Measurements from ENCODE around the gene CADPS2. TPM values are rescaled to one million over a fixed set of nuclear protein-coding genes. Genes with fewer than 3 reads are reported as not detected.

Gene CADPS2
- total RNA-seq, 4 donors from 2014 or later = 2.2 to 9.2 (median 5.7) TPM

- intact Hi-C loops (cut with DNase I) = no loop called here
- WGBS, 2 donors = 30 to 31% methylated on average over 2 of the region's 2 CpGs
- Histone ChIP-seq H3K4me1 (no peaks in the 10 kb centered on the region), H3K27me3 (no peaks in the 10 kb centered on the region), H3K27ac (no peak overlapping the region), H3K4me3 (no peak overlapping the region), H3K9me3 (no peaks in the 10 kb centered on the region), H3K36me3 (no peaks in the 10 kb centered on the region)
- no peak for DNase-seq
- TF ChIP-seq CTCF (IDR thresholded peaks at IDR 0.05) (no peak), POLR2A (IDR thresholded peaks at IDR 0.05) (no peak)
Measured at GRCh38 chr7:122546496-122546895, 339.8 kb downstream of the CADPS2 start.

- 62 to 72% methylated on average over 2 of the region's 2 CpGs for WGBS, 2 donors
- no peaks in the 10 kb centered on the region for H3K4me1 ChIP-seq
- no peaks in the 10 kb centered on the region for H3K36me3 ChIP-seq
- no peak overlapping the region for H3K27ac ChIP-seq
- no peak for DNase-seq
- H3K27me3 ChIP-seq = no peaks in the 10 kb centered on the region
- H3K4me3 ChIP-seq = no peak overlapping the region
- TF ChIP-seq POLR2A (IDR thresholded peaks at IDR 0.05) (no peak), CTCF (IDR thresholded peaks at IDR 0.05) (no peak)
- intact Hi-C loops (cut with DNase I) = no loop called here
- no peaks in the 10 kb centered on the region for H3K9me3 ChIP-seq
Measured at GRCh38 chr7:122544463-122544862, 341.8 kb downstream of the CADPS2 start.

- Histone ChIP-seq H3K27ac (no peak overlapping the region), H3K4me3 (no peak overlapping the region), H3K4me1 (no peaks in the 10 kb centered on the region), H3K27me3 (no peaks in the 10 kb centered on the region), H3K9me3 (no peaks in the 10 kb centered on the region), H3K36me3 (no peaks in the 10 kb centered on the region)
- TF ChIP-seq POLR2A (IDR thresholded peaks at IDR 0.05) (no peak), CTCF (IDR thresholded peaks at IDR 0.05) (no peak)
- no peak for DNase-seq
- WGBS, 2 donors = 70 to 75% methylated on average over 2 of the region's 2 CpGs
- intact Hi-C loops (cut with DNase I) = no loop called here
Measured at GRCh38 chr7:122543891-122544290, 342.4 kb downstream of the CADPS2 start.

GRCh38 chr7:122543166-122543565 lies 343.1 kb downstream of the CADPS2 start:
- Histone ChIP-seq H3K27me3 (no peaks in the 10 kb centered on the region), H3K27ac (no peak overlapping the region), H3K4me1 (no peaks in the 10 kb centered on the region), H3K9me3 (no peaks in the 10 kb centered on the region), H3K4me3 (no peak overlapping the region), H3K36me3 (no peaks in the 10 kb centered on the region)
- TF ChIP-seq CTCF (IDR thresholded peaks at IDR 0.05) = no peak
- DNase-seq = no peak
- intact Hi-C loops (cut with DNase I) = no loop called here

- WGBS, 2 donors = 50 to 76% methylated on average over 1 of the region's 1 CpG
- no peaks in the 10 kb centered on the region for H3K4me1 ChIP-seq
- H3K9me3 ChIP-seq = no peaks in the 10 kb centered on the region
- no peak for TF ChIP-seq CTCF (IDR thresholded peaks at IDR 0.05)
- no peak for TF ChIP-seq POLR2A (IDR thresholded peaks at IDR 0.05)
- no peaks in the 10 kb centered on the region for H3K36me3 ChIP-seq
- H3K27ac ChIP-seq = no peak overlapping the region
- no peaks in the 10 kb centered on the region for H3K27me3 ChIP-seq
- no peak overlapping the region for H3K4me3 ChIP-seq
- intact Hi-C loops (cut with DNase I) = no loop called here
- no peak for DNase-seq
Measured at GRCh38 chr7:122535086-122535485, 351.2 kb downstream of the CADPS2 start.
